GM21528 (cell line): ENCODE results near the gene TRABD2B.

Experiments
- ATAC-seq: cut with Tn5 transposase; IDR thresholded peaks from one replicate; pipeline ENCODE4 v1.9.1; 2021; ENCODE audit warnings: mild to moderate bottlenecking, moderate library complexity; ENCODE audit not compliant: unreplicated experiment, low FRiP score

The TRABD2B gene

GRCh38 chr1:47766832-47767740, 230.1 kb downstream of the TRABD2B start:
- no peak for ATAC-seq

DNA sequence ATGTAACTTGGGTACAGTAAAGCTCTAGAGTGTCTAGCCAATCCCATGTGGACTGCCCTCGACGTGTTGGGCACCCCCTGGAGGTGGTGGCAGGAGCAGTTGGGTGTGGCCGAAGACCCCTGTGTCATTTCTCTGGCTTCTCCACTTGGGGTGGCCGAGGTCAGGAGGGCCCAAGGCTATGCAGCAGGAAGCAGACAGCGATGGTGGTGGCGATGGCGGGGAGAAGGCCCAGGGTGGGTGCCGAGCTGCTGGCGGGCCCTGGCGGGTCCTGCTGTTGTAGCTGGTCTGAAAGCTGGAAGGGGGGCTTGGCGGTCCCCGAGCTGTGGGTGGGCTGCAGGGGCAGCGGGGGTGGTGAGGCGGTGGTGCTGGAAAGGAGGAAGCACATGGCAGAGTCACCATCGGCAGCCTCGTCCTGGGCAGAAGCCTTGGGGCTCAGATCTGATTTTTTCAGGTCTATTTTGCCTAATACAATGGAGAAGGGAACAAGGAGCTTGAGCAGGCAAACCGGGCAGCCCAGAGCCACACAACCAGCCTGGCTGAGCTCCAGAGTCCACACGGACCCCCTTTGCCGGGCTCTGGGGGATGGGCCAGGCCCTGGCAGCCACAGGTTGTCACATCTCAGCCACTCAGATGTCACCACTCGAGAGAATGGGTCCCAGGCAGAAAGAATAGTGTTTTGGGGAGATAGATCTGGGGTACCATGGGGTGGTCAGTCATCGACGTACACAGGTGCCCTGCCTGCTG, 231.3 kb downstream of the TRABD2B start:
- ATAC-seq, result no peak

- ATAC-seq, result no peak
Measured at GRCh38 chr1:47765236-47765635, 231.9 kb downstream of the TRABD2B start.

DNA sequence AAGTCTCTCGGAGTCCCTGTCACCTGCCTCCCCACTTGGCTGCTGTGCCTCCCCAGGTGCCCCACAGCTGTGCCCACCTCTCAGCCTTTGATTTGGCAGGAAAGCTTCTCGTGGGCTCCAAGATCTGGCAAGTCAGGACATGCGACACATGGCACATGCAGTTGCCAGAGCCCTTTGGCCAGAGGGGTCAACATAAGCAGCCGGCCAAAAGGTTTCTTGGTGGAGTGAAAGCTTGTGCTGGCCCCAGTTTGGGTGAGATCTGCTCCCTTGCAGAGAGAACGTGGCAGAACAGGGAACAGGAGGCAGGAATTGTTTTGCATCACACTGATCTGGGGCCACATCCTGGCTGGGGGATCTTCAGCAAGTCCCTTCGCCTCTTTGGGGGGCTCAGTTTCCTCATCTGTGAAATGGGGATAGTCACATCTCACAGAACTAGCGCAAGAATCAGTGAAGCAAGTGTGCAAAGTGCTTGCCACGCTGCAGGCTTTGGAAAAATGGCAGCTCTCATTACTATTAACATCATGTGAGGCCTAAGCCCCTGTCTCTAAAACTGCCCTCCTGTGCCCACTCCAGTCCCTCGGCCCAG, 232.6 kb downstream of the TRABD2B start:
- ATAC-seq, result no peak

- ATAC-seq, result no peak
Measured at GRCh38 chr1:47763591-47764171, 233.5 kb downstream of the TRABD2B start.

GRCh38 chr1:47761974-47762373, 235.2 kb downstream of the TRABD2B start:
- no peak for ATAC-seq

- no peak for ATAC-seq
Measured at GRCh38 chr1:47761201-47761930, 235.8 kb downstream of the TRABD2B start.

GRCh38 chr1:47759936-47760629, 237.1 kb downstream of the TRABD2B start:
- no peak for ATAC-seq

GRCh38 chr1:47759251-47759935, 237.8 kb downstream of the TRABD2B start:
- no peak for ATAC-seq

GRCh38 chr1:47758341-47759250, 238.6 kb downstream of the TRABD2B start:
- no peak for ATAC-seq

GRCh38 chr1:47757226-47757975, 239.8 kb downstream of the TRABD2B start:
- no peak for ATAC-seq

DNA sequence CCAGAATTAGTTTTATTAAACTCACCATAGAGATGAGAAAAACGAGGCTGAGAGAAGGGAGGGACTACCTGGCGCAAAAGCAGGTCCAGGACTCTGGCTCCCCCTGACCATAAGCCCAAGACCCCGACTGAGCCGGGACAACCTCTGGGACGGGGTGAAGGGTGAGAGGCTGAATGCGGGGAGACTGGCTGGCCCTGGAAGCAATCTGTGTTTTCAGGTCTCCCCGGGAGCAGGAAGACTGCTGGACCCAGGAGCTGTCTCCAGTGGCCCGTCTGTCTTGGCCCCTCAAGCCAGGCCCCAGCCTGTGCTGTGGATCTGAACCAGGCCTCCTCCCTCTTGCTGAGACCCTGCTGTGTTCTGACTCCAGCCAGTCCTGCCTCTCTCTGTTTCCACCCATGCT, 240.8 kb downstream of the TRABD2B start:
- ATAC-seq, result no peak

DNA sequence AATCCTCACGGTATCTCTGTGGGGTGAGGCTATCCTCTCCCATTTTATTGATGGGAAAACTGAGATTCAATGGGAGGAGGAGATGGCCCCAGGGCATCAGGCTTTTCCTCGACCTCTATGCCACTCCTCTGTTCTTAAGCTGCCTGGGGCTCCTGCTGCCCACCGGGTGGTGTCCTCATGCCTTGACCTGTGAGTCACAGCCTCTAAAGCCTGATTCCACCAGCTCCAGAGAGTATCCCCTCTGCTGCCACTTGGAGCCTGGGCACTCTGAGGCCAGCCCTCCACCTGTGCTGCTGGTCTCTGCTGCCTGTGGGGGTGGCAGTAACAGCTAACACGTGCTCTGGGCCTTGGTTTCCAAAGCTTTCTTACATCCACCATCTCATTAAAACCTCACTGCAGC, 241.2 kb downstream of the TRABD2B start:
- ATAC-seq, result no peak

DNA sequence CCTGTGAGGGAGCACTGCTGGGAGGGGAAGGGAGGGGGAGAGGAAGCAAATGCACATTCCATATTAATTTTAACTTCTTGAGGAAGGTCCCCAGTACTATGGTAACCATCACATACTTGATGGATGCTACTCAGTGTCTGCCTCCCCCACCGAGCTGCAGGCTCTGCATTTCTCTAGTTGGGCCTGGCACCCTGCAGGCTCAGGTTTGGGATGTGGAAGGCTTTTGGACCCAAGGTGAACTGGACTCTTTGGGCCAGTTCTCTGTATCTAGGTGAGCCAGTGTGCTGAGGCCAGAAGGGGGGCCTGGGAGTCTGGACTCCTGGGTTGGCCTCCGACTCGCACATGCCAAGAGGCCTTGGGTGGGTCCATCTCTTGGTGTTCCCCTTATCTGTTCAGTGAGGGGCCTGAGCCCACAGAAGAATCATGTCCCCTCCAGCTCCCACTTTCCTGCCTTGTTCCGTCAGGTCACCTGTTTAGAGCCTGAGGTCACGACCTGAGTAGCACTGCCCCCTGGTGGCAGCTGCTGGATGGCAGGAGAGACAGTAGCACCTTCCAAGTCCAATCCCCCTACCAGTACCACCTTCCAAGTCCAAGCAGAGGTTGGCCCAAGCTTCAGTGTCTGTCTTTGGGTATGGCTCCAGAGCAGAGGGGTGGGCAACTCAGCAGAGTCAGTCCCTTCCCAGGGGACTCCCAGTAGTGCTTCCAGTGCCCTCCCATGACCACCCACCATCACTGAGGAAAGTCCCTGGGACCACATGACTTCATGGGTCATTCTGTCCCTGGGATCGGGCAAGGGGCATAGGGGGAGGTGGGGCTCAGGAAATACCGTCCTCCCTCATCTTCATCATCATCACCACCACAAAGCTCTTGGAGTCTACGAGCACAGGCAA, 241.8 kb downstream of the TRABD2B start:
- ATAC-seq, result no peak

- ATAC-seq, result no peak
Measured at GRCh38 chr1:47754221-47754620, 243.0 kb downstream of the TRABD2B start.

GRCh38 chr1:47753808-47754207, 243.4 kb downstream of the TRABD2B start:
- no peak for ATAC-seq
